WTC11 (cell line): ENCODE data around the gene PEAR1. TPM values are rescaled to one million over a fixed set of nuclear protein-coding genes. Genes with fewer than 3 reads are reported as not detected.

ENCODE experiments used
- ATAC-seq: fragments of 200-7000 bp; cut with Tn5 transposase; 2 replicates; pipeline ENCODE4 v1.10.0; 2021; ENCODE audit warnings: mild to moderate bottlenecking, moderate library complexity
- CTCF ChIA-PET: fragments of 300-600 bp; sonication (Branson Sonifier 250); formaldehyde crosslinking; loops from one replicate; lab custom pipeline; 2021; ENCODE audit warnings: antibody characterized with exemption; lab: Charles Lee
- POLR2A ChIA-PET: fragments of 350-600 bp; sonication (Branson Sonifier 250); formaldehyde crosslinking; loops from one replicate; lab custom pipeline; 2021; ENCODE audit warnings: antibody characterized with exemption; lab: Charles Lee
- DNase-seq: peaks from one replicate; pipeline ENCODE4 v3.0.0; 2021; ENCODE audit warnings: low spot score
- H3K27ac Mint-ChIP-seq: 2 replicates; pipeline ENCODE4 v1.8.0; 2021; ENCODE audit warnings: mixed read lengths
- H3K27me3 Mint-ChIP-seq: 2 replicates; pipeline ENCODE4 v1.8.0; 2021; ENCODE audit warnings: low read depth, mild to moderate bottlenecking, moderate library complexity, mixed read lengths
- H3K36me3 Mint-ChIP-seq: 2 replicates; pipeline ENCODE4 v1.8.0; 2021; ENCODE audit warnings: mixed read lengths
- H3K4me1 Mint-ChIP-seq: 2 replicates; pipeline ENCODE4 v1.8.0; 2022; ENCODE audit warnings: mixed read lengths
- H3K4me3 Mint-ChIP-seq: 2 replicates; pipeline ENCODE4 v1.8.0; 2021; ENCODE audit warnings: mild to moderate bottlenecking, moderate library complexity, mixed read lengths
- H3K9me3 Mint-ChIP-seq: 2 replicates; pipeline ENCODE4 v1.8.0; 2021; ENCODE audit warnings: mixed read lengths
- ESRRA ChIP-seq: sonication (generic); formaldehyde crosslinking; IDR thresholded peaks from 2 replicates; pipeline ENCODE4 v1.8.1; 2022; ENCODE audit warnings: mild to moderate bottlenecking, missing genetic modification reagents, borderline replicate concordance
- FOXP1 ChIP-seq: sonication (generic); formaldehyde crosslinking; IDR thresholded peaks from 2 replicates; pipeline ENCODE4 v1.8.0; 2022; ENCODE audit warnings: missing genetic modification reagents, mild to moderate bottlenecking, moderate library complexity, borderline replicate concordance
- GTF2I ChIP-seq: fragments of 250-450 bp; sonication (Bioruptor Pico); conservative IDR thresholded peaks from 2 replicates; pipeline ENCODE4 v1.4.0; 2021; ENCODE audit warnings: mild to moderate bottlenecking
- JUN ChIP-seq: sonication (generic); formaldehyde crosslinking; IDR thresholded peaks from 2 replicates; pipeline ENCODE4 v1.8.0; 2023; ENCODE audit warnings: mild to moderate bottlenecking, missing genetic modification reagents
- NR1H2 ChIP-seq: sonication (generic); formaldehyde crosslinking; IDR thresholded peaks from 2 replicates; pipeline ENCODE4 v1.9.0; 2021; ENCODE audit warnings: mild to moderate bottlenecking, moderate library complexity, missing genetic modification reagents
- NR3C1 ChIP-seq: sonication (generic); formaldehyde crosslinking; conservative IDR thresholded peaks from 2 replicates; pipeline ENCODE4 v1.8.1; 2023; ENCODE audit warnings: low read depth, mild to moderate bottlenecking, missing genetic modification reagents
- SMAD3 ChIP-seq: sonication (generic); formaldehyde crosslinking; IDR thresholded peaks from 2 replicates; pipeline ENCODE4 v1.8.0; 2022; ENCODE audit warnings: missing genetic modification reagents, mild to moderate bottlenecking, borderline replicate concordance
- SMAD4 ChIP-seq: sonication (generic); formaldehyde crosslinking; IDR thresholded peaks from 2 replicates; pipeline ENCODE4 v1.8.0; 2022; ENCODE audit warnings: mild to moderate bottlenecking, missing genetic modification reagents
- TEAD1 ChIP-seq: sonication (generic); formaldehyde crosslinking; IDR thresholded peaks from 2 replicates; pipeline ENCODE4 v1.8.0; 2022; ENCODE audit warnings: mild to moderate bottlenecking, missing genetic modification reagents
- ZNF232 ChIP-seq: sonication (generic); formaldehyde crosslinking; IDR thresholded peaks from 2 replicates; pipeline ENCODE4 v1.8.0; 2022; ENCODE audit warnings: mild to moderate bottlenecking, missing genetic modification reagents
- ZNF396 ChIP-seq: fragments of 250-450 bp; sonication (Bioruptor Pico); IDR thresholded peaks from 2 replicates; pipeline ENCODE4 v1.8.0; 2021; ENCODE audit warnings: mild to moderate bottlenecking, moderate library complexity, borderline replicate concordance
- total RNA-seq: library from RNA; stranded (reverse); gene quantifications from 3 replicates; pipeline ENCODE4 v1.2.3, GENCODE V29; 2021
- TF ChIP-seq, protein P1 (sequence below): fragments of 250-450 bp; sonication (Bioruptor Pico); conservative IDR thresholded peaks from 2 replicates; pipeline ENCODE4 v1.9.0; 2021; ENCODE audit warnings: mild to moderate bottlenecking
- TF ChIP-seq, protein P2 (sequence below): sonication (generic); formaldehyde crosslinking; IDR thresholded peaks from 2 replicates; pipeline ENCODE4 v1.8.1; 2022; ENCODE audit warnings: low read depth, mild to moderate bottlenecking, moderate library complexity, missing genetic modification reagents, borderline replicate concordance
- TF ChIP-seq, protein P3 (sequence below): sonication (generic); formaldehyde crosslinking; IDR thresholded peaks from 2 replicates; pipeline ENCODE4 v1.8.0; 2022; ENCODE audit warnings: mild to moderate bottlenecking, missing genetic modification reagents
- TF ChIP-seq, protein P4 (sequence below): sonication (generic); formaldehyde crosslinking; IDR thresholded peaks from 2 replicates; pipeline ENCODE4 v1.8.0; 2023; ENCODE audit warnings: missing genetic modification reagents
- TF ChIP-seq, protein P5 (sequence below): fragments of 250-450 bp; sonication (Bioruptor Pico); IDR thresholded peaks from 2 replicates; pipeline ENCODE4 v1.9.0; 2021; ENCODE audit warnings: mild to moderate bottlenecking
- TF ChIP-seq, protein P6 (sequence below): sonication (generic); formaldehyde crosslinking; IDR thresholded peaks from 2 replicates; pipeline ENCODE4 v1.8.0; 2022; ENCODE audit warnings: mild to moderate bottlenecking, missing genetic modification reagents
- TF ChIP-seq, protein P7 (sequence below): sonication (generic); formaldehyde crosslinking; IDR thresholded peaks from 2 replicates; pipeline ENCODE4 v1.8.0; 2022; ENCODE audit warnings: mild to moderate bottlenecking, missing genetic modification reagents
- TF ChIP-seq, protein P8 (sequence below): sonication (generic); formaldehyde crosslinking; IDR thresholded peaks from 2 replicates; pipeline ENCODE4 v1.8.0; 2023; ENCODE audit warnings: missing genetic modification reagents, mild to moderate bottlenecking, borderline replicate concordance

PEAR1 gene
- total RNA-seq, 1 experiment from 2014 or later, result 1.6 TPM

DNA sequence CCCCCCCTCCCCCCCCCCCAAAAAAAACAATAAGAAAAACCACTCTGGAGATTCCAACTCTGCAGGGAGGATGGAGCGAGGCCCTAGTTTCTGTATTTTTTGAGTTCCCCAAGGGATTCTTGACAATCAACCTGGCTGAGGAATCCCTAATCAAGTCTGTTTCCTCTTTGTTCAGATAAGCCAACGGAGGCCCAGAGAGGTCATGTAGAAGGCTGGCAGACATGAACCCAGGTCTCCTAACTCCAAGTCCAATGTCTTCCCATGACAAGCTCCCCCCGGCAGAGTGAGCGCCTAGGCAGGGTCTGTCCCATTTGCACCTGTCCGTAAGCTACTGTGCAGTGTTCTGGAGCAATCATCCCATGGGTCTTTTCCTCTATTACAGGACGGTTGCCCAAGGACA is 66.4 kb downstream of the PEAR1 start:
- Mint-ChIP-seq H3K27ac (no peak overlapping the region), H3K9me3 (no peaks in the 10 kb centered on the region), H3K36me3 (peaks cover 70% of the 10 kb centered on the region), H3K4me1 (no peaks in the 10 kb centered on the region), H3K27me3 (no peaks in the 10 kb centered on the region), H3K4me3 (no peak overlapping the region)
- ATAC-seq (no peak), DNase-seq (no peak)
- ChIA-PET CTCF (interaction anchor here (3.2 kb wide), 1 partner anchor 11 kb away, joined by 16 read pairs; no protein-coding TSS in a partner anchor), POLR2A (no interaction called here)
- TF ChIP-seq GTF2I (no peak), ZNF232 (no peak), FOXP1 (CRISPR knock-in tag) (no peak), NR3C1 (no peak), TEAD1 (CRISPR knock-in tag) (no peak), SMAD3 (CRISPR knock-in tag) (no peak), NR1H2 (no peak), ESRRA (CRISPR knock-in tag) (no peak), SMAD4 (CRISPR knock-in tag) (no peak)
- TF ChIP-seq, protein P1, sequence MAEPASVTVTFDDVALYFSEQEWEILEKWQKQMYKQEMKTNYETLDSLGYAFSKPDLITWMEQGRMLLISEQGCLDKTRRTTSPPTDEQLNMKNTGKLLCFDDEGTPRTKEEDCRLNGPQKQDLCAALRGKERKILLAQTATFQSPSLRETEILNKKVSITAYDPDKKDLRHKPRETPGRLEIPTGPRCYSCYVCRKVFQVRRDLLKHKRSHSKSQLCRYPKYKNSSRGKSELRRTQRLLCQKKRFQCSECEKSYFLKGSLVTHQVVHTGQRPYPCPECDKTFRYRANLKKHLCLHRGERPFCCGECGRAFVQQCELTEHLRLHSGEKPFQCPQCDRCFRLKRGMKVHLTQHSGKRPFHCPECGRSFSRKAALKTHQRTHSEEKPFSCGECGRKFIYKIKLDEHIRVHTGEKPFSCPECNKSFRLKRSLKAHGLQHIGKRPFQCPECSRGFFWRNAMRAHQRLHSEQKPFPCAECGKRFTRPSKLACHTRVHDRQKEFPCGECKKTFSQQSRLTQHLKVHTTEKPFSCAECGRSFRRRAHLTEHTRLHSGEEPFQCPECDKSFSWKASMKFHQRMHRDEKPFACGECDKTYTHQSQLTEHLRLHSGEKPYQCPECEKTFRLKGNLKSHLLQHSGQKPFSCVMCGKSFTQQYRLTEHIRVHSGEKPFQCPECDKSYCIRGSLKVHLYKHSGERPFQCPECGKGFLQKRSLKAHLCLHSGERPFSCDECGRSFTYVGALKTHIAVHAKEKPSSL (CRISPR knock-in tag), result no peak
- TF ChIP-seq, protein P2, sequence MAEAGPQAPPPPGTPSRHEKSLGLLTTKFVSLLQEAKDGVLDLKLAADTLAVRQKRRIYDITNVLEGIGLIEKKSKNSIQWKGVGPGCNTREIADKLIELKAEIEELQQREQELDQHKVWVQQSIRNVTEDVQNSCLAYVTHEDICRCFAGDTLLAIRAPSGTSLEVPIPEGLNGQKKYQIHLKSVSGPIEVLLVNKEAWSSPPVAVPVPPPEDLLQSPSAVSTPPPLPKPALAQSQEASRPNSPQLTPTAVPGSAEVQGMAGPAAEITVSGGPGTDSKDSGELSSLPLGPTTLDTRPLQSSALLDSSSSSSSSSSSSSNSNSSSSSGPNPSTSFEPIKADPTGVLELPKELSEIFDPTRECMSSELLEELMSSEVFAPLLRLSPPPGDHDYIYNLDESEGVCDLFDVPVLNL (CRISPR knock-in tag), result no peak
- TF ChIP-seq, protein P3, sequence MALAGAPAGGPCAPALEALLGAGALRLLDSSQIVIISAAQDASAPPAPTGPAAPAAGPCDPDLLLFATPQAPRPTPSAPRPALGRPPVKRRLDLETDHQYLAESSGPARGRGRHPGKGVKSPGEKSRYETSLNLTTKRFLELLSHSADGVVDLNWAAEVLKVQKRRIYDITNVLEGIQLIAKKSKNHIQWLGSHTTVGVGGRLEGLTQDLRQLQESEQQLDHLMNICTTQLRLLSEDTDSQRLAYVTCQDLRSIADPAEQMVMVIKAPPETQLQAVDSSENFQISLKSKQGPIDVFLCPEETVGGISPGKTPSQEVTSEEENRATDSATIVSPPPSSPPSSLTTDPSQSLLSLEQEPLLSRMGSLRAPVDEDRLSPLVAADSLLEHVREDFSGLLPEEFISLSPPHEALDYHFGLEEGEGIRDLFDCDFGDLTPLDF (CRISPR knock-in tag), result no peak
- TF ChIP-seq, protein P4, sequence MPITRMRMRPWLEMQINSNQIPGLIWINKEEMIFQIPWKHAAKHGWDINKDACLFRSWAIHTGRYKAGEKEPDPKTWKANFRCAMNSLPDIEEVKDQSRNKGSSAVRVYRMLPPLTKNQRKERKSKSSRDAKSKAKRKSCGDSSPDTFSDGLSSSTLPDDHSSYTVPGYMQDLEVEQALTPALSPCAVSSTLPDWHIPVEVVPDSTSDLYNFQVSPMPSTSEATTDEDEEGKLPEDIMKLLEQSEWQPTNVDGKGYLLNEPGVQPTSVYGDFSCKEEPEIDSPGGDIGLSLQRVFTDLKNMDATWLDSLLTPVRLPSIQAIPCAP (CRISPR knock-in tag), result no peak
- TF ChIP-seq, protein P5, sequence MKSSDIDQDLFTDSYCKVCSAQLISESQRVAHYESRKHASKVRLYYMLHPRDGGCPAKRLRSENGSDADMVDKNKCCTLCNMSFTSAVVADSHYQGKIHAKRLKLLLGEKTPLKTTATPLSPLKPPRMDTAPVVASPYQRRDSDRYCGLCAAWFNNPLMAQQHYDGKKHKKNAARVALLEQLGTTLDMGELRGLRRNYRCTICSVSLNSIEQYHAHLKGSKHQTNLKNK (CRISPR knock-in tag), result no peak
- TF ChIP-seq, protein P6, sequence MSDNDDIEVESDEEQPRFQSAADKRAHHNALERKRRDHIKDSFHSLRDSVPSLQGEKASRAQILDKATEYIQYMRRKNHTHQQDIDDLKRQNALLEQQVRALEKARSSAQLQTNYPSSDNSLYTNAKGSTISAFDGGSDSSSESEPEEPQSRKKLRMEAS, result no peak
- TF ChIP-seq, protein P7, sequence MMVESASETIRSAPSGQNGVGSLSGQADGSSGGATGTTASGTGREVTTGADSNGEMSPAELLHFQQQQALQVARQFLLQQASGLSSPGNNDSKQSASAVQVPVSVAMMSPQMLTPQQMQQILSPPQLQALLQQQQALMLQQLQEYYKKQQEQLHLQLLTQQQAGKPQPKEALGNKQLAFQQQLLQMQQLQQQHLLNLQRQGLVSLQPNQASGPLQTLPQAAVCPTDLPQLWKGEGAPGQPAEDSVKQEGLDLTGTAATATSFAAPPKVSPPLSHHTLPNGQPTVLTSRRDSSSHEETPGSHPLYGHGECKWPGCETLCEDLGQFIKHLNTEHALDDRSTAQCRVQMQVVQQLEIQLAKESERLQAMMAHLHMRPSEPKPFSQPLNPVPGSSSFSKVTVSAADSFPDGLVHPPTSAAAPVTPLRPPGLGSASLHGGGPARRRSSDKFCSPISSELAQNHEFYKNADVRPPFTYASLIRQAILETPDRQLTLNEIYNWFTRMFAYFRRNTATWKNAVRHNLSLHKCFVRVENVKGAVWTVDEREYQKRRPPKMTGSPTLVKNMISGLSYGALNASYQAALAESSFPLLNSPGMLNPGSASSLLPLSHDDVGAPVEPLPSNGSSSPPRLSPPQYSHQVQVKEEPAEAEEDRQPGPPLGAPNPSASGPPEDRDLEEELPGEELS (CRISPR knock-in tag), result no peak

DNA sequence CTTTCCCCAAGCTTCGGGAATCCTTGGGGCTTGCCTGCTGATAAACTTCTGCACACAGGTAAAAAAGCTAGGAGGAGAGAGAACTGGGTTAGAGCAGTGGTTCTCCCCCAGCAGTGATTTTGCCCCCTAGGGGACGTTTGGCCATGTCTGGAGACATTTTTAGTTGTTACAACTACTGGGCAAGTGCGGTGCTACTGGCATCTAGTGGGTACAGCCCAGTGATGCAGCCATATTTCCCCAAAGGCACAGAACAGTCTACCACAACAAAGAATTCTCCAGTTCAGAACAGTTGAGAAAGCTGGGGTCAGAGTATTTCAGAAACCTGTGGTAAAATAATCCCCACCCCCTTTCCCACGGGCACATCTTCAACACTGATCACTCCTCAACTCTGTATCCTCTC is 68.2 kb downstream of the PEAR1 start:
- Mint-ChIP-seq H3K9me3 (no peaks in the 10 kb centered on the region), H3K4me3 (no peak overlapping the region), H3K36me3 (peaks cover 58% of the 10 kb centered on the region), H3K27me3 (no peaks in the 10 kb centered on the region), H3K4me1 (no peaks in the 10 kb centered on the region), H3K27ac (no peak overlapping the region)
- ATAC-seq, result peak; percentile 70
- CTCF ChIA-PET, result interaction anchor here (0.6 to 3.2 kb wide), 5 partner anchors 8 to 113 kb away, joined by 3 to 16 read pairs (median 4); no protein-coding TSS in a partner anchor
- no peak for DNase-seq
- POLR2A ChIA-PET, result no interaction called here
- TF ChIP-seq JUN (CRISPR knock-in tag) (no peak), ZNF396 (no peak)
- TF ChIP-seq, protein P7 (CRISPR knock-in tag), result no peak
- TF ChIP-seq, protein P8, sequence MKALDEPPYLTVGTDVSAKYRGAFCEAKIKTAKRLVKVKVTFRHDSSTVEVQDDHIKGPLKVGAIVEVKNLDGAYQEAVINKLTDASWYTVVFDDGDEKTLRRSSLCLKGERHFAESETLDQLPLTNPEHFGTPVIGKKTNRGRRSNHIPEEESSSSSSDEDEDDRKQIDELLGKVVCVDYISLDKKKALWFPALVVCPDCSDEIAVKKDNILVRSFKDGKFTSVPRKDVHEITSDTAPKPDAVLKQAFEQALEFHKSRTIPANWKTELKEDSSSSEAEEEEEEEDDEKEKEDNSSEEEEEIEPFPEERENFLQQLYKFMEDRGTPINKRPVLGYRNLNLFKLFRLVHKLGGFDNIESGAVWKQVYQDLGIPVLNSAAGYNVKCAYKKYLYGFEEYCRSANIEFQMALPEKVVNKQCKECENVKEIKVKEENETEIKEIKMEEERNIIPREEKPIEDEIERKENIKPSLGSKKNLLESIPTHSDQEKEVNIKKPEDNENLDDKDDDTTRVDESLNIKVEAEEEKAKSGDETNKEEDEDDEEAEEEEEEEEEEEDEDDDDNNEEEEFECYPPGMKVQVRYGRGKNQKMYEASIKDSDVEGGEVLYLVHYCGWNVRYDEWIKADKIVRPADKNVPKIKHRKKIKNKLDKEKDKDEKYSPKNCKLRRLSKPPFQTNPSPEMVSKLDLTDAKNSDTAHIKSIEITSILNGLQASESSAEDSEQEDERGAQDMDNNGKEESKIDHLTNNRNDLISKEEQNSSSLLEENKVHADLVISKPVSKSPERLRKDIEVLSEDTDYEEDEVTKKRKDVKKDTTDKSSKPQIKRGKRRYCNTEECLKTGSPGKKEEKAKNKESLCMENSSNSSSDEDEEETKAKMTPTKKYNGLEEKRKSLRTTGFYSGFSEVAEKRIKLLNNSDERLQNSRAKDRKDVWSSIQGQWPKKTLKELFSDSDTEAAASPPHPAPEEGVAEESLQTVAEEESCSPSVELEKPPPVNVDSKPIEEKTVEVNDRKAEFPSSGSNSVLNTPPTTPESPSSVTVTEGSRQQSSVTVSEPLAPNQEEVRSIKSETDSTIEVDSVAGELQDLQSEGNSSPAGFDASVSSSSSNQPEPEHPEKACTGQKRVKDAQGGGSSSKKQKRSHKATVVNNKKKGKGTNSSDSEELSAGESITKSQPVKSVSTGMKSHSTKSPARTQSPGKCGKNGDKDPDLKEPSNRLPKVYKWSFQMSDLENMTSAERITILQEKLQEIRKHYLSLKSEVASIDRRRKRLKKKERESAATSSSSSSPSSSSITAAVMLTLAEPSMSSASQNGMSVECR, result no peak
